Hepatocyte (in vitro differentiated cells): ENCODE measurements around the gene FAM162B.

ENCODE experiments used
- EZH2 ChIP-seq: fragments of 200-600 bp; sonication (generic); IDR thresholded peaks from 2 replicates; pipeline ENCODE4 v1.6.1; 2016; ENCODE audit warnings: antibody characterized with exemption, mild to moderate bottlenecking, borderline replicate concordance
- TF ChIP-seq, protein P1 (sequence below): fragments of 200-600 bp; sonication (generic); IDR thresholded peaks from 2 replicates; pipeline ENCODE4 v1.5.1; 2016; ENCODE audit warnings: antibody characterized with exemption, mild to moderate bottlenecking; ENCODE audit not compliant: poor library complexity

- no peak for TF ChIP-seq EZH2
- TF ChIP-seq, protein P1, sequence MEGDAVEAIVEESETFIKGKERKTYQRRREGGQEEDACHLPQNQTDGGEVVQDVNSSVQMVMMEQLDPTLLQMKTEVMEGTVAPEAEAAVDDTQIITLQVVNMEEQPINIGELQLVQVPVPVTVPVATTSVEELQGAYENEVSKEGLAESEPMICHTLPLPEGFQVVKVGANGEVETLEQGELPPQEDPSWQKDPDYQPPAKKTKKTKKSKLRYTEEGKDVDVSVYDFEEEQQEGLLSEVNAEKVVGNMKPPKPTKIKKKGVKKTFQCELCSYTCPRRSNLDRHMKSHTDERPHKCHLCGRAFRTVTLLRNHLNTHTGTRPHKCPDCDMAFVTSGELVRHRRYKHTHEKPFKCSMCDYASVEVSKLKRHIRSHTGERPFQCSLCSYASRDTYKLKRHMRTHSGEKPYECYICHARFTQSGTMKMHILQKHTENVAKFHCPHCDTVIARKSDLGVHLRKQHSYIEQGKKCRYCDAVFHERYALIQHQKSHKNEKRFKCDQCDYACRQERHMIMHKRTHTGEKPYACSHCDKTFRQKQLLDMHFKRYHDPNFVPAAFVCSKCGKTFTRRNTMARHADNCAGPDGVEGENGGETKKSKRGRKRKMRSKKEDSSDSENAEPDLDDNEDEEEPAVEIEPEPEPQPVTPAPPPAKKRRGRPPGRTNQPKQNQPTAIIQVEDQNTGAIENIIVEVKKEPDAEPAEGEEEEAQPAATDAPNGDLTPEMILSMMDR: no peak
Observed at GRCh38 chr6:116799945-116800344, 34.4 kb upstream of the FAM162B start.
